HPDE6-E6E7 (cell line): ENCODE data around the gene ARID2.

Experiments
- DNase-seq: peaks from one replicate; pipeline ENCODE4 v3.0.0; 2011; ENCODE audit warnings: missing footprints; ENCODE audit errors: extremely low spot score

The ARID2 gene

DNA sequence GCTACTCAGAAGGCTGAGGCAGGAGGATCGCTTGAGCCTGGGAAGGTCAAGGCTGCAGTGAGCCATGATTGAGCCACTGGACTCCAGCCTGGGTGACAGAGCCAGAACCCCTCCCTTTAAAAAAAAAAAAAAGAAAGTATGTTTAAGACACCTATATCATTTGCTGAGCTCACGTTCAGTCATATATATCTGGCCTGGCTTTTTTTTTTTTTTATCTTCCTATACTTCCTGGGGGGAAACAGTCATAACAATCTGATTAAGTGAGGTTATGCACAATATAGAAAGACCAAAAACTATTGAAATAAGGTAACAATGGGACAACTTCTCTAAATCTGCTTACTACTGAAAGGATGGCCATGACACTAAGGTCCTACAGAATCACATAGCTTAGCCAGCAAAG, 9.4 kb upstream of the ARID2 start:
- DNase-seq: no peak

DNA sequence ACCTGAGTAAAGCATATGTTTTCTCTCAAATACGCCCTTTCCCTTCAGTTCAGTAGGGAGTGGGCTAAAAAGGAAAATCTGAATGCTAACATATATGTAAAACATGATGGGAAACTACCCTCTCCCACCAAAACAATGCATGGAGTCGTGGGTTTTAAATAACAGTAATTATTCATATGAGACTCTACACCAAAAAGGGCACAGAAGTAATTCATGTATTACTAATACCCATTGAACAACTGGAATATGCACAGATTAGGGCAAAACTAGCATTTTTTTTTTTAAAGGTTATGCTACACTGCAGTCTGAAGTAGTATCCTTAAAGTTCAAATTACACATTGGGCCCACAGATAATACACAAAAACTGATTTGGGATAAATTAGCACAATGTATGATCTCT, 8.1 kb upstream of the ARID2 start:
- no peak for DNase-seq

DNA sequence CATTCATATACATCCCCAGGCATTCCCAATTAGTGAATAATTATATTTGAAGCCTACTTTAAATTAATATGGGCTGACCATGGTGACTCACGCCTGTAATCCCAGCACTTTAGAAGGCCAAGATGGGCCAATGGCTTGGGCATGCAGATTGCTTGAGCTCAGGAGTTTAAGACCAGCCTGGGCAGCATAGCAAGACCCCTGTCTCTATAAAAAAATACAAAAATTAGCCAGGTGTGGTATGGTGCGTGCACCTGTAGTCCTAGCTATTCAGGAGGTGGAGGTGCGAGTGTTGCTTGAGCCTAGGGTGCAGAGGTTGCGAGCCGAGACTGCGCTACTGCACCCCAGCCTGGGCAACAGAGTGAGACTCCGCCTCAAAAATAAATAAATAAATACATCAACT, 7.6 kb upstream of the ARID2 start:
- DNase-seq: no peak

DNA sequence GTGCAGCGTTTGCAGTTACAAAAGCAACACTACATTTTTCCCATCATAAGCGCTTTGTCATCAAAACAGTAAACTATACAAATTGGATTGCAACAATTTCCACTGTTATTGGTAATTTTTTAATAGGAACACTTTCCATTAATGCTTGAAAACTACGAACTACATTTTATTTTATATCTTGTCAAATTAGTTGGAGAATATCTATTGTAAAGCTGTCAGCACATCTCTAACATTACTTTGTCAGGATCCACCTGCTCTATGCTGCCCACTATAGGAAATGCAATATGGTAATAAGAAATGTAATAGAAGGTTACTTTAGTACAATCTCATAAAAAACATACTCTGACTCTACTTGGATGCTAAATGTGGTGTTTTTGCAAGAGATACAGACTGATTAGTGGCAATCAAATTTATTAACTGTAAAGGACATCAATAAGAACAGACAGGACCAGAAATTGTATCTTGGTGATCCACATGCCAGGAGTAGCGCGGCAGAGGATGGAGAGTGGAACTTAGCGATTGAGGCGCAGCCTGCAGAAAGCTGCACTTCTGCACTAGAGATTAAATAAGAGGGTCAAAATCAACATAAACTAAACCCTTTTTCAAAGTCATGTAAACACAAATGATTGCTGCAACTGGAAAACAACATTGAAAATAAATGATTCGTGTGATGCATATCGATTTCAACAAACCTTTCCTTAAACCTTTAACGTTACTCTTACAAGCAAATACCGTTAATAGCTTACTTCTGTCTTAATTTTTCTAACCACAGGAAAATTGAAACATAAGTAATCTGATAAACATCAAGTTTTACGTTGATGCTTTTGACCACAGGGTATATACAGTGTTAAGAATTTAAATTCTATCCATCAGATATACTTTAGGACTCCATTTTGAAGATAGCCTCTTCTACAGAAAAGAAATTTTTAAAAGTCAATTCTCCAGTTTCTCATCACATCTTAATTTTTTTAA, 3.6 kb upstream of the ARID2 start:
- peak; percentile 16 for DNase-seq

DNA sequence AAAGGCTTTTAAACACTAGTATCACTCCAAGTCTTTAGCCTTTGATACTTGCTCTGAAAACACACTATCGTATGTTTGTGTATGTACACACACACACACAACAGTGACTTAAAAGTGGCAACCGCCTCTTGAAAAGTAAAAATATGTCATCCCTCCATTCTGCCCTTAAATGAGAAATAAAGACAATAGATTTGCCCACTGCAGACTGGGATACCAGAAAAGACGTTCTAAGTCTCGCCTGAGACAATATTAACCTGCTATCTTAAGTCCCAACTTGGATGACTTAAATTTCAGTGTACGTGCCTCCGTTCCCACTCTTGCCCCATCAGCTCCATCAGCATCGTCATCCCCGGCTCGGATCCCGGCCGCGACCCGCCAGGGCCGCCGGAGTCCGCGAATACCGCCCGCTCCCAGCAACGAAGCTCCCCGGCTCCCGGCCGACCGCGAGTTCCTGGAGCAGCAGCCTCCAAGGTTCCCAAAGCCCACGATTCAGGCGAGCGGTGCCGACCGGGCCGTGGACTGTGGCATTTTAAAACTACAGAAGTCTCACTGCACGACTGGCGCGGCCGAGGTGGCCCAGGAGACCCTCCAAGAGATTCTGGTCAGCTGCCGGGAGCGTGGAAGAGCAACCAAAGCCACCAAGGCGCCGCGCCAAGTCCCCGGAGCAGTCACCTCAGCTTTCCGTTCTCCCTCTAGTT, 2.8 kb upstream of the ARID2 start:
- DNase-seq: peak; percentile 27

DNA sequence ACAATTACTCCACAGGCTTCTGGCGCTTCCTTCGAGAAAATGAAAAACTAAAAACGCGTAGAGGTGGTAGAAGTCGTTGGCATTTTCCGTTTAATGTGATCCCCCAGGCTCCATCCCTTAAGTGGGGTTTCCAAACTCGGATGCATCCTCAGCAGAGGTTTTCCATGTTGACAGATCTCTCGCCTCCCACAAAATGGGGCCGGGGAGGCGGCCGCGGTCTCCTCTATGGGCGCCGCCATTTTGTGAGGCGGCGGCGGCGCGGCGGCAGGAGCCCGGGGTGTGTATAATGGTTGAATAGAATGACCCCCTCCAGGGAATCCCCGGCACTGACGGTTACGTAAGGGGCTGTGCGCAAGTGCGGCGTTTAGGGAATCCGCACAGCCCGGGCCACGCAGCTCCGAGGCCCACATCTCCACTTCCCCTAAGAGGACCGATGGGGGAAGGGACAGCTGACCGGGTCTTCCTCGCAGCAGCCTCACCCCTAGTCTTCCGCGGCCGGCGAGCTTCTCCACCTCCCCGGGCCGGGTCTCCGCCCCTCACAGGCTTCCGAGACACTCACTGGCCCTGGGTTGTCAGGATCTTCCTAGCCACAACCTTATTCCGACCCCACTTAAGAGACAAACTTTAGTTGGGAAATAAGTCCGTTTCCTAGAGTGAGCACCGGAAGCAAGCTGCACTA, 2.1 kb upstream of the ARID2 start:
- DNase-seq: peak; percentile 84

DNA sequence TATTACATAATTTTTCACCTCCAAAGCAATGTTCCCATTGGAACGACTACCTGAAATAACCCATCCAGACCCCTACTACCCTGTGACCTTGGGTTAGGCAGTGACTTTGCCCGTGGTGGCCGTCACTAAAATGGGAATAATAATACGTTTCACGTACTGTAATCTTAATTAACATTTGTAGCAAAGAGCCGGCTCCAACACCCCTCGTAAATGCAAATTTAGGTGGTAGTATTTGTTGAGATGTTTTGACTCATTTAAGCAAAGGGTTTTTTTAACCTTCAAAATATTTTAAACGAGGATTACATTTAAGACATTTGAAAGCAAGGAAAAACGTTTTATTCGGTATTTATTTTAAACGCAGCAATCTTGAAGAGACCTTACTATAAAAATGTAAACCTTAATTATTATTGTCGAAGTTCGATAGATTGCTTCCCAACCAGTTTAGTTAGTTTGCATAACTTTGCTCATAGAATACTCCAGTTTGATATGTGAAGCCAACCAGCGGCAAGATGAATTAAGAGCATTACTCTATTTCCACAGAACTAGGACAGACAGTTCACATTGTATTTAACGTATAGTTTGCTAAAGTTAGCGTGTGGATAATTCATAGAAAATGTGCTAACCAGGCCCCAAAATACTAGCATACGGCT, 1.4 kb upstream of the ARID2 start:
- DNase-seq: no peak

DNA sequence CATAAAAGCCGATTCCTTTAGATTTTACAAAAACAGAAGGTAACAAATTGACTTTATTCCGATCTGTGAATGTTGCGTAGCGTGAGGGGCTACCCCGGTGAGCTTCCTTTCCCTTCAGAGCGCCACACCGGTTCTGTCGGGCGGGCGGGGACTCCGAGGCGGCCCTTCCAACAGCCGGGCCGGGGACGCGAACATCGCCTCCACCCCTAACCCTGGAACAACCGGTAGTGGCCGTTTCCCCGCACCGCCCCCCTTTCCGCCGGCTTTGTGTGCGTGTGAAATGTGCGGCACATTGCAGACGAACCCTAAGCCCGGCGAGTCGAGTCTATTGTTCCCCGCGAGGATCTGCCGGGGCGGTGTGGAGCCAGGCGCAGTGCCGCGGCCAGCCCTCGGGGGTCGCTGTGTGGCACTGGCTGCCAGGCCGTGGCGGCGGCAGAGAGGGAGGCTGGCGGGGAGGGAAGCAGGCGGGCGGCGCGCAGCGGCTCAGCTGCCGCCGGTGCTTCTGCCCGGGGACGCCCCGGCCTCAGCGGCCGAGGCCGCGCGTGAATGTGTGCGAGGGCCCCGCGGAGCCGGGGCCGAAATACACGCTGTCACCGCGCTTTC, 775 bp upstream of the ARID2 start:
- DNase-seq: peak; percentile 71

DNA sequence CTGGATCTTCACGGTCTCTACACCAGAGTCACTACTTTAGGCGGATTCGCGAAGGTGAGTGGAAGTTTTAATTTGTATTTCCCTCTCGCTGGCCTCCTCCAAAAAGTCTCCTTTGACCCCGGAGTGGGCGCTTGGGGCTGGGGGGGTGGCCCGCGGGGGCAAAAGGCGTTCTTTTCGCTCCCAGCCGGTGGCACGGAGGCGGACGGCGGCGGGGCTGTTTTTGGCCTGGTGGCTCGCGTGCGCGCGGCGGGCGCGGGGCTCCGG, 510 bp downstream of the ARID2 start:
- no peak for DNase-seq

DNA sequence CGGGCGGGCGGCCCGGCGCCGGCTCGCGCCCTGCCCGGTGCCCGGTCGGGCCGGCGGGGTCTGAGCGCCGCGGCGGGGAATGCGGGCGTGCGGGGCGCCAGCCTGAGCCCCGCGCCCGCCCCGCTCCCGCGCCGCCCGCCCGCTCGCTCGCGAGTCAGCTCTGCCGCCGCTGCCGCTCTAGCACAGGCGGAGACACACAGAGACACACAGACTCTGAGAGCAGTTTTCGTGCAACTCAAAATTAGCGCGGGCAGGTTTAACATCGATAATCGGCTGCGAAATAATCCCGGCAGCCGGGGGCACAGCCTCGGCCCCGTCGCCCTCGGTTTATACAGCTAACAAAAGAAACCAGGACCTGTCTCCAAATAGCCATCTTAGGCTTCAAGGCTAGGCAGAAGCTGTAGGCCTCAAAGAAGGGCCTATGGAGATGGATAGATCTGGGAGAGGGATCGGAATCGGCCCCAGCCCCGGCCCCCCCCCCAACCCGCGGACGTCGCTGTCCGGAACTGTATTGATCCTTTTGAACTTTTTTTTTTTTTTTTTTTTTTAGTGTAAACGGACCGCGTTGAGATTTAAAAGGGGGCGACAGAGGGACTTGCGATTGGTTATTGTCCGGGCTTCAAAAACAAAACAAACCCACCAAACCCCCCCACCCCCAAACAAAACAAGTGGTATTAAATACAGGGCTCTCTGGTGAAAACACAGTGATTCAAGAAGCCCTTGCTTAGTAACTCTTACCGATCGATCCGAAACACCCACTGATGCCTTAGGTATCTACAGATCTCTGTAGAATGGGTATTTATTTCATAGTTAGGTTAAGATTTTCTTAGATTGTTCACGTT, 1.1 kb downstream of the ARID2 start:
- DNase-seq: no peak

DNA sequence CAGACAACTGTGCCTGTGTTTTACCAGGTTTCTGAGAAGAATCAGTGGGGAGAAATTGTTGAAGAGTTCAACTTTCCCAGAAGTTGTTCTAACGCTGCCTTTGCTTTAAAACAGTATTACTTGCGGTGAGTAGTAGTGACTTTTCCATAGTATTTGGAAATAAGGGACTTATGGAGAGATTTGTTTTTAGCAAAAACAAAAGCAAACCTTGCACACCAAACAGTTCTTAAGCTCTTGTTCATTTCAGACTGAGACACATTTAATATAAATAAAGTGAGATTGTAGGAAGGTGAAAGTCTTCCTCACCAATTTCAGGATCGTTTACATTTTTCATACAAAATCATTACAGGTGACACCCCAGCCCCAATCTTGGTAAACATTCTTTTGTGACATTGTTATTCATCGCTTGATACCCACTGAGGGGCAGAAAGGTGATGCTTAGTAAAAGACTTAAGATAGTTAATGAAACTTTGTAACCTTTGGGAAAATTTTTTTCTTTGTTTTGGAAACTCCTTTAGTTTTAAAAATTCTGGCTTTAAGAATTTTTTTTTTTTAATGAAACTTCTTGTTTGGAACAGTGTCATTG, 1.8 kb downstream of the ARID2 start:
- DNase-seq: no peak

DNA sequence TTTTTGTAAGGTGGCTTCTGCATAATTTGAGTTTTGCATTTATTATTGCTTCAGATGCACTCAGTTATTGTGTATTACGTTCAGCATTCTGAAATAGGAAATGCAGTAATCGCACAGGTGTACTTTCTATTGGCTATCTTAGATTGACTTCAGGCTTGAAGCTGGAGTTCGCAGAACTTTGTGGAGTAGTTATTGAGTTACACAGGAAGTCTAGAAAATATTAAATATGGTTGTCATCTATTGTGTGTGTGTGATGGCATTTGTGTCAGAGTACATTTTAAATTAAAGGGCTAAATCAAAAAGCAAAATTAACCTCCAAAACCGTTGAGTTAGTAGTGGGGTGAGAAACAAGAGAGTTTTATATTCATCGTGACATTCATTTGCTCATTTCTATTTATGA, 2.7 kb downstream of the ARID2 start:
- DNase-seq: no peak

DNA sequence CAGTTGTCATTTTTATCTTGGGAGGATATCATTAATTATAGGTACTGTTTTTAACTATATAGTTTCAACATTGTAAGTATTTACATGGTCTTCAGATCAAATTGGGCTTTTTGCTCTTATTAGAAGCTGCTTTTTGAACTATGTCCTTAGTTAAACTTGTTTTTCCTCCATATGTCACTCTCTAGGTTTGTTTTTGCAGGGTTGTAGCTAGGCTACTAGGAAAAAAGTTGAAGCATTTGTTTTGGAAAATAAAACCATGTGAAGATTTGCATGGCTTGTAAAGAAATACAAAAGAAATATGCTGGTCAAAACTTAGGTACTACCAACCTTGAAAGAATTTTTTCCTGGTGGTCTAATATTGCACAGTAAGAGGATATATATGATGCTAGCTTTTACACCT, 3.4 kb downstream of the ARID2 start:
- DNase-seq: no peak

DNA sequence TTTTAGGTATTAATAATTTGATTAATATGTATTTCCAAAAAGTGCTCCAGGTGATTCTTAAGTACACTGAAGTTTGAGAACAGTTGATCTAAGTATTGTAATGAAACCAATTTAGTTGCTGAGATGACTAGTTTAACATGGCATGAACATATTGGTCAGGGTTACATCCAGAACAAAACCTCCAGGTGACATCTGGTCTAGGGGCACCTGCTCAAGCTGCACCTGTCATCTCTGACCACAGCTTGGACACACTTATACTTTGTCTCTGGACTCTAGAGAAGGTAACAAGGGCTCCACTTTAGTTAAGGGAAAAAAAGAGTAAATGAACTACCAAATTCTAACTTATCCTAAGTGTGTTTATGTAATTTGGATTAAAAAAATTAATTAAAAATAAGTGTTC, 8.1 kb downstream of the ARID2 start:
- DNase-seq: no peak

DNA sequence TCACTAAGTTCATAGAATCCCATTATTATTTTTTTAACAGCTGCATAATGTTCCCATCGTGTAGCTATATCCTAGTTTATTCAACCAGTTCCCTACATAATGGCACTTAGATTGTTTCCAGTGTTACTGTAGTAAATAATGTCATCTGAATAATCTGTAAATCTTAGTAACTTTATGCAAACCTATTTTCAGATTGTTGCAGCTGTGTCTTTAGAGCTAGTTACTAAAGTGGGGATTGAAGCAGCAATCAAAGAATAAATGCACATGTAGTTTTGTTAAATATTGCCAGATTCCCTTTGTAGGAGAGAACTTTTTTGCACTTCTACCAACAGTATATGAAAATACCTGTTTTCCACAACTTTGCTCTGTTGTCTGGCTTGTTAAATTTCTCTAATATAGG, 13.1 kb downstream of the ARID2 start:
- DNase-seq: no peak

DNA sequence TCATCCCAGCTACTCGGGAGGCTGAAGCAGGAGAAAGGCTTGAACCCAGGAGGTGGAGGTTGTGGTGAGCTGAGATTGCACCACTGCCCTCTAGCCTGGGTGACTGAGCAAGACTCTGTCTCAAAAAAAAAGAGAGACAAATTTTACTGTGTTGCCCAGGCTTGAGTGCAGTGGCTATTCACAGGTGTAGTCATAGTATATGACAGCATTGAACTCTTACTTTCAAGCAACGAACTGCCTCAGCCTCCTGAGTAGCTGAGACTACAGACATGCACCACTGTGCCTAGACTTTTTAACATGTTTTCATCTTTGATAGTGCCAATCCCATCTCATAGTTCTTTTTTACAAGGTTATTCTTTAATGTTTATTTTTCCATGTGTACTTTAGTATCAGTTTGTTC, 13.7 kb downstream of the ARID2 start:
- DNase-seq: no peak

DNA sequence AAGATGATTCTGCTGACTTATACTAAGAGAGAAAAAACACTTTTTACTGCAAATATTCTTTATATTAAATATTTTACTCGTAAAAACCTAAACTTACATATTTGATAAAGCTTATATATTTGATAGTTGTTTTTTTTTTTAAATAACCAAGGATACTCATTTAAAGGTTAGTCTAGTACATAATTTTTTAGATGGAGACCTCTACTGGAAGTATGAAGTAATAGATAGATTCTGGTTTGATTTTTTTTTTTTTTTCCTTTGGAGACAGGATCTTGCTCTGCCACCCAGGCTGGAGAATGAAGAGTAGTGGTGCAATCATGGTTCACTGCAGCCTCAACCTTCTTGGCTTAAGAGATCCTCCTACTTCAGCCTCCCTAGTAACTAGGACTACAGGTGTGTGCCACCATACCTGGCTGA, 16.4 kb downstream of the ARID2 start:
- no peak for DNase-seq

DNA sequence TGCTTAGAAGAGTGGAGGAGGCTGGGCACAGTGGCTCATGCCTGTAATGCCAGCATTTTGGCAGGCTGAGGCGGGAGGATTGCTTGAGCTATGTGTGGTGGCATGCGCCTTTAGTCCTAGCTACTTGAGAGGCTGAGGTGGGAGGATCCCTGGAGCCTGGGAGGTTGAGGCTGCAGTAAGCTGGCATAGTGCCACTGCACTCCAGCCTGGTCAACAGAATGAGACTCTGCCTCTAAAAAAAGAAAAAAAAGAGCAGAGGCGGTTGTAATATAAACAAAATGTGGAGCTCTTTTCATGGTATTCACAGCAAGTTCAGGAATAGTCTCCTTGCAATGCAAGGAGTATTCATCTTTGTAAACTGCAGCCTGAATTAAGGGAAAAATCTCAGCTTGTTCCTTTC, 27.2 kb downstream of the ARID2 start:
- DNase-seq: no peak

DNA sequence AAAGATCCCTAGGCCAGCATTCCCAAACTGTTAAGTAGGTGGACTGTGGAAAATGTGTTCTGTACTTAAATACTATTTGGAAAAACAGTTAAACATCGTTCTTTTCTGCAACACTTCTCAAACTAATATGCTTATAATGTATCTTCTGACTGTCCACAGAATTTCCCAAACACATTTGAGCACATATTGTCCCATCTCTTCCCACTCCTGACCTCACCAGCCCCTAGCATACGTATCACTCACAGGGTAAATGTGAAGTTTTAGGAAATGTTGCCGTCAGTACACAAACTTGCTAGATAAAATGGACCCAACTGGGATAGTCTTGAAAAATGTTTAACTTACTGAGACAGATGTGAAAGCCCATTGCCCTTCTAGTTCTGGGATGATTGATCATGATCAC, 27.7 kb downstream of the ARID2 start:
- no peak for DNase-seq

DNA sequence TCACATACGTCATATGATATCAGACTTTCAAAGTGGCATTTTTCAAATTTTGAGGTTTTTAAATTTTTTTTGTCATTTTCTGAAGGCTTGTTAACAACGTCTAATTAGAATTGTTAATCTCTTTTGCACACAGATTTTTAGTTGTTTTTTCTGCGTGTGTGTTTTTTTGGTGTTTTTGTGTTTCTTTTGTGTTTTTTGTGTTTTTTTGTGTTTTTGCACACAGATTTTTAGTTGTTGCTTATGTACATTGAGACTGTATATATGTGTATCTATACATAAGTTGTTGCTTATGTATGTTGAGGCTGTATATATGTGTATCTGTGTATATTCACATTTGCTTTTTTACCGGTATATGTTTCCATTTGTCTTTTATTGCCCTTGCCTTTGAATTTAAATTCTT, 30.8 kb downstream of the ARID2 start:
- no peak for DNase-seq
